Body of pancreas (tissue), 4 donors: ENCODE measurements around the gene CDKN3. TPM values are rescaled to one million over a fixed set of nuclear protein-coding genes. Genes with fewer than 3 reads are reported as not detected.
"Not testable (repeated sequence)": the region's sequence is repeated elsewhere in the genome, so short reads cannot be mapped to it uniquely, and the experiment has no call there.

Experiments used
- ATAC-seq: fragments of 150-250 bp; one replicate; pipeline ENCODE4 v1.9.1; 2016
- DNase-seq, 4 donors: peaks; one replicate each; pipeline ENCODE4 v3.0.0-alpha.2; 2019
- H3K27ac ChIP-seq, 4 donors: fragments of 200-600 bp; sonication (generic); 1 replicate in 3 of 4; 2 replicates in 1 of 4; pipeline versions ENCODE4 v1.5.1 to v1.6.1; 2016 to 2019; ENCODE audit warnings: mild to moderate bottlenecking in 1 of 4, mixed read lengths in 1 of 4, moderate library complexity in 1 of 4
- H3K27me3 ChIP-seq, 2 donors: fragments of 200-600 bp; sonication (generic); one replicate each; pipeline ENCODE4 v1.6.0; 2016; ENCODE audit warnings: mild to moderate bottlenecking in 1 of 2
- H3K36me3 ChIP-seq, 2 donors: fragments of 200-600 bp; sonication (generic); replicated peaks in 1 of 2; 2 replicates each; pipeline ENCODE4 v1.5.1; 2016; ENCODE audit warnings: low read depth in 2 of 2; ENCODE audit not compliant: insufficient read depth in 1 of 2
- H3K4me1 ChIP-seq: fragments of 200-600 bp; sonication (generic); one replicate; pipeline ENCODE4 v1.6.0; 2016
- H3K4me3 ChIP-seq, 2 donors: fragments of 200-600 bp; sonication (generic); 1 replicate in 1 of 2; 2 replicates in 1 of 2; pipeline ENCODE4 v1.5.1; 2016 to 2019
- H3K9me3 ChIP-seq, 3 donors: fragments of 200-600 bp; sonication (generic); 1 replicate in 2 of 3; 2 replicates in 1 of 3; pipeline ENCODE4 v1.5.1; 2016
- POLR2A ChIP-seq, 3 donors: fragments of 450-650 bp; IDR thresholded peaks; one replicate each; pipeline ENCODE4 v1.6.1; 2016; ENCODE audit warnings: antibody characterized with exemption in 3 of 3, mild to moderate bottlenecking in 2 of 3
- WGBS, 2 donors: methylation state at CpG; one replicate each; pipeline ENCODE4 v1.1.5; 2017; 5-methylcytosine and 5-hydroxymethylcytosine counted together
- intact Hi-C: fragments of 100-400 bp; cut with DNase I; formaldehyde crosslinking; loops from one replicate; pipeline ENCODE4 v1.15.1; 2023
- total RNA-seq, 2 donors: library from RNA; depleted of rRNA; stranded (reverse); fragments of >200 nt; gene quantifications; one replicate each; pipeline ENCODE4 v1.1.0, GENCODE V29; 2016
- TF ChIP-seq, protein P1 (sequence below), 7 experiments: fragments of 450-650 bp in 4 of 7; fragments of 200-600 bp in 3 of 7; sonication (generic) in 3 of 7; IDR thresholded peaks; one replicate each; pipeline ENCODE4 v1.5.1; 2016 to 2019; ENCODE audit warnings: antibody characterized with exemption in 7 of 7

The CDKN3 gene
- total RNA-seq, 2 donors from 2014 or later: not detected

DNA sequence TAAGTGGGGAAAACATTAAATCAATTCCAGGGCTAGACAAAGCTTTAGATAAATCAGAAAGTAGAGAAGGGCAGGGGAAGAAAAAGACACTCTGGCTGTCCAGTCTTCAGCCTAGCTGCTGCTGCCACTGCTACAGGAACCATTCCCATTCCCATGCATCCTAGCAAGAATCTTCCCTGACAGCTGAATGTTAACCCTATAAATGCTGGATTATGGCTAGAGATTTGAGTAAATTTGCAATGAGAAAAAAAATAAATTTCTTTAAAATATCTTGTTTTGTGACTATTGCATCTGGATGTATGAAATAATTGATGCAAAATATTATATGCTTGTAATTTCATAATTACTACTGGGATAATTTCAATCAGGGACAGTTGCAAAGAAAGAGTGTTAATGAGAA lies 15.0 kb upstream of the CDKN3 start:
- H3K9me3 ChIP-seq: no peaks in the 10 kb centered on the region
- DNase-seq (no peak), ATAC-seq (no peak)
- no peaks in the 10 kb centered on the region for H3K27me3 ChIP-seq
- H3K4me1 ChIP-seq: no peaks in the 10 kb centered on the region
- no peak overlapping the region for H3K27ac ChIP-seq
- no peak overlapping the region for H3K4me3 ChIP-seq
- no peaks in the 10 kb centered on the region for H3K36me3 ChIP-seq
- TF ChIP-seq POLR2A (IDR thresholded peaks at IDR 0.05): no peak
- TF ChIP-seq, protein P1, sequence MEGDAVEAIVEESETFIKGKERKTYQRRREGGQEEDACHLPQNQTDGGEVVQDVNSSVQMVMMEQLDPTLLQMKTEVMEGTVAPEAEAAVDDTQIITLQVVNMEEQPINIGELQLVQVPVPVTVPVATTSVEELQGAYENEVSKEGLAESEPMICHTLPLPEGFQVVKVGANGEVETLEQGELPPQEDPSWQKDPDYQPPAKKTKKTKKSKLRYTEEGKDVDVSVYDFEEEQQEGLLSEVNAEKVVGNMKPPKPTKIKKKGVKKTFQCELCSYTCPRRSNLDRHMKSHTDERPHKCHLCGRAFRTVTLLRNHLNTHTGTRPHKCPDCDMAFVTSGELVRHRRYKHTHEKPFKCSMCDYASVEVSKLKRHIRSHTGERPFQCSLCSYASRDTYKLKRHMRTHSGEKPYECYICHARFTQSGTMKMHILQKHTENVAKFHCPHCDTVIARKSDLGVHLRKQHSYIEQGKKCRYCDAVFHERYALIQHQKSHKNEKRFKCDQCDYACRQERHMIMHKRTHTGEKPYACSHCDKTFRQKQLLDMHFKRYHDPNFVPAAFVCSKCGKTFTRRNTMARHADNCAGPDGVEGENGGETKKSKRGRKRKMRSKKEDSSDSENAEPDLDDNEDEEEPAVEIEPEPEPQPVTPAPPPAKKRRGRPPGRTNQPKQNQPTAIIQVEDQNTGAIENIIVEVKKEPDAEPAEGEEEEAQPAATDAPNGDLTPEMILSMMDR (IDR thresholded peaks at IDR 0.05): no peak
- intact Hi-C loops: no loop called here

DNA sequence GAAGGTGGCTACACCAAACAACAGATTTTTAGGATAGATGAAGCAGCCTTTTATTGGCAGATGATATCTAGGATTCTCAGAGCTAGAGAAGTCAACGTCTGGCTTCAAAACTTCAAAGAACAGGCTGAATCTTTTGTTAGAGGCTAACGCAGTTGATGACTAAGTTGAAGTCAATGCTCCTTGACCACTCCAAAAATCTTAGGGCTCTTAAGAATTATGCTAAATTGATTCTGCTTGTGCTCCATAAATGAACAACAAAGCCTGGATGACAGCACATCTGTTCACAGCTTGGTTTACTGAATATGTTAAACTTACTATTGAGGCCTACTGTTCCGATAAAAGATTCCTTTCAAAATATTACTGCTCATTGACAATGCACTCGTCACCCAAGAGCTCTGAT lies 13.0 kb upstream of the CDKN3 start:
- Histone ChIP-seq H3K4me3 (no peak overlapping the region), H3K4me1 (no peaks in the 10 kb centered on the region), H3K27me3 (no peaks in the 10 kb centered on the region), H3K9me3 (no peaks in the 10 kb centered on the region), H3K36me3 (no peaks in the 10 kb centered on the region), H3K27ac (no peak overlapping the region)
- intact Hi-C loops: no loop called here
- DNase-seq: no peak
- 77 to 88% methylated on average over 4 of the region's 4 CpGs for WGBS, 2 donors
- TF ChIP-seq, protein P1 (IDR thresholded peaks at IDR 0.05): no peak
- TF ChIP-seq POLR2A (IDR thresholded peaks at IDR 0.05): no peak
- no peak for ATAC-seq

DNA sequence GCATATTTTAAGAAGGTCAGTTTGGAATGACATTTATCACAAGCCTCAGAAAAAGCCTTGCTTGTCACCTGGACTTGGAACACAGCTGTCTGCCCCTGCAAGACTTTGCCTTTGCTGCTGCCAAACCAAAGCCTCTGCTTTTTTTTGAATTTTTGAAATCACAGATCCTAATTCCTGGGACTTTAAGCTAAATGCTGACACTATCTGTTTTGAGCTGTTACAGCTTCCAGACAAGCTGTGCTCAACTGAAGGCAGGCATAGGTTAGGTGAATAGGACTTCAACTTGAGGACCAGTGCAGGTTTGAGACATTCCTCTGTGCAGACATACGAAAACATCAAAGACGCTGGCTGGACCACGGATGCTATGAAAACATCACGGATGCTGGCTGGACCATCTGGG lies 11.3 kb upstream of the CDKN3 start:
- DNase-seq (no peak), ATAC-seq (no peak)
- H3K27me3 ChIP-seq: no peaks in the 10 kb centered on the region
- no peak for TF ChIP-seq POLR2A (IDR thresholded peaks at IDR 0.05)
- TF ChIP-seq, protein P1 (IDR thresholded peaks at IDR 0.05): no peak
- H3K9me3 ChIP-seq: no peaks in the 10 kb centered on the region
- H3K4me3 ChIP-seq: no peak overlapping the region
- intact Hi-C loops: no loop called here
- no peaks in the 10 kb centered on the region for H3K36me3 ChIP-seq
- 85 to 86% methylated on average over 4 of the region's 4 CpGs for WGBS, 2 donors
- H3K27ac ChIP-seq: no peak overlapping the region
- H3K4me1 ChIP-seq: no peaks in the 10 kb centered on the region

DNA sequence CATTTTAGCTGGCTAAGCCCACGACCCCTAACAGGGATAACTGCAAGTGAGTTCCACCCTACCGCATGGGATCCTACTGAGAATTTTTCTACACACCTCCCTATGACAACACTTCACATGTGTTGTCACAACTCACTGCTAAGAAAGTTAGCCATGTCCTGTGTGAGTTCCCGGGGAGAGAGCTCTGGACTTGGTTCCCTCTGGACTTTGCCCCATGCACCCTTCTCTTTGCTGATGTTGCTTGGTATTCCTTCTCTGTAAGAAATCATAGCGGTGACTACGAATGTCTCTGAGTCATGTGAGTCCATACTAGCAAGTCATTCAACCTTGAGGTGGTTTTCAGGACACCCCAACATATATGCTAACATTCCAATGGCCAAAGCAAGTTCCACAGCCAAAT lies 9.5 kb upstream of the CDKN3 start:
- Histone ChIP-seq H3K4me1 (no peaks in the 10 kb centered on the region), H3K4me3 (no peak overlapping the region), H3K27ac (no peak overlapping the region), H3K36me3 (no peaks in the 10 kb centered on the region), H3K27me3 (no peaks in the 10 kb centered on the region), H3K9me3 (no peaks in the 10 kb centered on the region)
- TF ChIP-seq, protein P1 (IDR thresholded peaks at IDR 0.05): no peak
- TF ChIP-seq POLR2A (IDR thresholded peaks at IDR 0.05): no peak
- intact Hi-C loops: no loop called here
- DNase-seq (no peak), ATAC-seq (no peak)
- 60 to 84% methylated on average over 5 of the region's 5 CpGs for WGBS, 2 donors

DNA sequence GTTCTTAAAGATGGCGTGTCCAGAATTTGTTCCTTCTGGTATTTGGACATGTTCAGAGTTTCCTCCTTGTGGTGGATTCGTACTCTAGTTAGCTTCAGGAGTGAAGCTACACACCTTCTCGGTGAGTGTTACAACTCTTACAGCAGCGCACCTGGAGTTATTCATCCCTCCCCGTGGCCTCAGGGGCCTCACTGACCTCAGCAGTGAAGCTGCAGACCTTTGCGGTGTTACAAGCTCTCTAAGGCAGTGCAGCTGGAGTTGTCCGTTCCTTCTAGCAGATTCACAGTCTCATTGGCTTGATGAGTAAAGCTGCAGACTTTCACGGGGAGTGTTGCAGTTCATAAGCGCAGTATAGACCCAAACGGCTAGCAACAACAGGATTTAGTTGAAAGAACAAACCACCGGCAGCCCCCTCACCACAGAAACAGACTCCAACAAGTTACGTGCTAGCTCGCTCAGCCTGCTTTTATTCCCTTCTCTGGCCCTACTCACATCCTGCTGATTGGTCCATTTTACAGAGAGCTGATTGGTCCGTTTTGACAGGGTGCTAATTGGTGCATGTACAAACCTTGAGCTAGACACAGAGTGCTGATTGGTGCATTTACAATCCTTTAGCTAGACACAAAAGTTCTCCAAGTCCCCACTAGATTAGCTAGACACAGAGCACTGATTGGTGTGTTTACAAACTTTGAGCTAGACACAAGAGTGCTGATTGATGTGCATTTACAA lies 4.5 kb upstream of the CDKN3 start:
- Histone ChIP-seq H3K27ac (no peak overlapping the region), H3K4me3 (no peak overlapping the region), H3K36me3 (no peaks in the 10 kb centered on the region), H3K4me1 (peaks cover 7% of the 10 kb centered on the region), H3K9me3 (no peaks in the 10 kb centered on the region), H3K27me3 (no peaks in the 10 kb centered on the region)
- intact Hi-C loops: no loop called here
- TF ChIP-seq, protein P1 (IDR thresholded peaks at IDR 0.05): no peak
- no peak for TF ChIP-seq POLR2A (IDR thresholded peaks at IDR 0.05)
- ATAC-seq (no peak), DNase-seq (no peak)
- 78 to 83% methylated on average over 12 to 14 of the region's 14 CpGs for WGBS, 2 donors

DNA sequence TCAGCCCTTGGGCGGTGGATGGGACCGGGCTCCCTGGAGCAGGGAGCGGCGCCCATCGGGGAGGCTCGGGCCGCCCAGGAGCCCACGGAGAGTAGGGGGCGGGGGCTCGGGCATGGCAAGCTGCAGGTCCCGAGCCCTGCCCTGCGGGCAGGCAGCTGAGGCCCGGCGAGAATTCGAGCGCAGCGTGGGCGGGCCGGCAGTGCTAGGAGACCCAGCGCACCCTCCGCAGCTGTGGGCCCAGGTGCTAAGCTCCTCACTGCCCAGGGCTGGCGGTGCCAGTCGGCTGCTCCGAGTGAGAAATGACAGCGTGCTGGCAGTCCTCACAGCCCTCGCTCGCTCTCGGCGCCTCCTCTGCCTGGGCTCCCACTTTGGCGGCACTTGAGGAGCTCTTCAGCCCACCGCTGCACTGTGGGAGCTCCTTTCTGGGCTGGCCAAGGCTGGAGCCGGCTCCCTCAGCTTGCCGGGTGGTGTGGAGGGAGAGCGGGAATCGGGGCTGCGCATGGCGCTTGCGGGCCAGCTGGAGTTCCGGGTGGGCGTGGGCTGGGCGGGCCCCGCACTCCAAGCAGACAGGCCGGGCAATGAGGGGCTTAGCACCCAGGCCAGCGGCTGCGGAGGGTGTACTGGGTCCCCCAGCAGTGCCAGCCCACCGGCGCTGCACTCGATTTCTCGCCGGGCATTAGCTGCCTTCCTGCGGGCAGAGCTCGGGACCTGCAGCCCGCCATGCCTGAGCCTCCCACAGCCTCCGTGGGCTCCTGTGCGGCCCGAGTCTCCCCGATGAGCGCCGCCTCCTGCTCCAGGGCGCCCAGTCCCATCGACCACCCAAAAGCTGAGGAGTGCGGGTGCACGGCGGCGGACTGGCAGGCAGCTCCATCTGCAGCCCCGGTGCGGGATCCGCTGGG lies 3.6 kb upstream of the CDKN3 start:
- intact Hi-C loops, ATAC-seq, H3K27me3 ChIP-seq, DNase-seq, H3K4me3 ChIP-seq, H3K36me3 ChIP-seq, H3K9me3 ChIP-seq, H3K27ac ChIP-seq: not testable (repeated sequence)
- WGBS, 2 donors: 80 to 95% methylated on average over 2 to 45 of the region's 68 CpGs
- peaks cover 14% of the 10 kb centered on the region for H3K4me1 ChIP-seq
